A673 (cell line): ENCODE data around the gene NFATC2. TPM values are rescaled to one million over a fixed set of nuclear protein-coding genes. Genes with fewer than 3 reads are reported as not detected.

ENCODE experiments used
- BruUV-seq: library from RNA; stranded (reverse); fragments of 400-500 nt; replicated peaks from 2 replicates; lab custom pipeline; 2021; lab: Mats Ljungman, UMichigan
- CTCF ChIA-PET: fragments of 300-600 bp; sonication (Branson Sonifier 250); formaldehyde crosslinking; loops from one replicate; lab custom pipeline; 2022; ENCODE audit warnings: antibody characterized with exemption; lab: Charles Lee
- POLR2A ChIA-PET: fragments of 300-600 bp; sonication (Branson Sonifier 250); formaldehyde crosslinking; loops from one replicate; lab custom pipeline; 2022; ENCODE audit warnings: antibody characterized with exemption; ENCODE audit not compliant: low non-redundant PET; lab: Charles Lee
- DNase-seq: peaks from one replicate; pipeline ENCODE4 v3.0.0-alpha.2; 2015; ENCODE audit warnings: low spot score
- H3K27ac ChIP-seq: fragments of 200-600 bp; sonication (generic); 2 replicates; pipeline ENCODE4 v1.5.1; 2016; ENCODE audit warnings: mixed run types, low read depth, mild to moderate bottlenecking, mixed read lengths, antibody characterized with exemption, low read length; ENCODE audit not compliant: poor library complexity, severe bottlenecking
- H3K27me3 ChIP-seq: fragments of 200-600 bp; sonication (generic); replicated peaks from 2 replicates; pipeline ENCODE4 v1.6.1; 2017; ENCODE audit warnings: mixed run types, low read depth, mild to moderate bottlenecking, mixed read lengths, antibody characterized with exemption, low read length; ENCODE audit not compliant: insufficient read depth, poor library complexity
- H3K36me3 ChIP-seq: fragments of 200-600 bp; sonication (generic); 2 replicates; pipeline ENCODE4 v1.6.1; 2016; ENCODE audit warnings: mixed run types, mild to moderate bottlenecking, mixed read lengths, antibody characterized with exemption, low read length; ENCODE audit not compliant: insufficient read depth, poor library complexity, severe bottlenecking
- H3K4me1 ChIP-seq: fragments of 200-600 bp; sonication (generic); 2 replicates; pipeline ENCODE4 v1.6.1; 2017; ENCODE audit warnings: mixed run types, mild to moderate bottlenecking, mixed read lengths, antibody characterized with exemption, low read length; ENCODE audit not compliant: insufficient read depth, poor library complexity, severe bottlenecking
- H3K4me3 ChIP-seq: fragments of 200-600 bp; sonication (generic); 2 replicates; pipeline ENCODE4 v1.5.1; 2016; ENCODE audit warnings: low read depth, mixed run types, mild to moderate bottlenecking, mixed read lengths, low read length; ENCODE audit not compliant: poor library complexity, severe bottlenecking
- H3K9me3 ChIP-seq: fragments of 200-600 bp; sonication (generic); 2 replicates; pipeline ENCODE4 v1.6.1; 2016; ENCODE audit warnings: mixed run types, low read depth, mild to moderate bottlenecking, mixed read lengths, antibody characterized with exemption, low read length; ENCODE audit not compliant: poor library complexity, severe bottlenecking
- CTCF ChIP-seq: fragments of 300-800, 200-600 bp; sonication (generic); conservative IDR thresholded peaks from 2 replicates; pipeline ENCODE4 v1.5.1; 2017; ENCODE audit warnings: low read depth, mild to moderate bottlenecking, antibody characterized with exemption, low read length, moderate library complexity, mixed read lengths
- EZH2 ChIP-seq: fragments of 200-600 bp; sonication (generic); IDR thresholded peaks from 2 replicates; pipeline ENCODE4 v1.6.1; 2017; ENCODE audit warnings: borderline replicate concordance, low read depth, mild to moderate bottlenecking, mixed read lengths, antibody characterized with exemption, low read length; ENCODE audit not compliant: poor library complexity, severe bottlenecking
- intact Hi-C: fragments of 100-400 bp; cut with micrococcal nuclease; formaldehyde crosslinking; loops from one replicate; pipeline ENCODE4 v1.10.0; 2022; ENCODE audit not compliant: unreplicated experiment
- total RNA-seq: library from RNA; stranded (reverse); gene quantifications from 2 replicates; pipeline ENCODE4 v1.2.3, GENCODE V29; 2021

Gene NFATC2
- total RNA-seq, 1 experiment from 2014 or later = 0.64 TPM

- TF ChIP-seq CTCF = no peak
- TF ChIP-seq EZH2 = no peak
- DNase-seq = no peak
- H3K27ac ChIP-seq = no peak overlapping the region
- H3K4me1 ChIP-seq = no peaks in the 10 kb centered on the region
- BruUV-seq = no TSS peak
- H3K9me3 ChIP-seq = no peaks in the 10 kb centered on the region
- POLR2A ChIA-PET = no interaction called here
- no peak overlapping the region for H3K4me3 ChIP-seq
- no peaks in the 10 kb centered on the region for H3K36me3 ChIP-seq
- CTCF ChIA-PET = no interaction called here
- H3K27me3 ChIP-seq = no peaks in the 10 kb centered on the region
- intact Hi-C loops = no loop called here
Measured at GRCh38 chr20:51473771-51474170, 68.7 kb downstream of the NFATC2 start.

GRCh38 chr20:51473256-51473655, 69.3 kb downstream of the NFATC2 start:
- no TSS peak for BruUV-seq

GRCh38 chr20:51470907-51471411, 71.6 kb downstream of the NFATC2 start:
- Histone ChIP-seq H3K27me3 (no peaks in the 10 kb centered on the region), H3K4me3 (no peak overlapping the region), H3K9me3 (no peaks in the 10 kb centered on the region), H3K4me1 (no peaks in the 10 kb centered on the region), H3K27ac (no peak overlapping the region), H3K36me3 (no peaks in the 10 kb centered on the region)
- ChIA-PET CTCF (no interaction called here), POLR2A (no interaction called here)
- no TSS peak for BruUV-seq
- intact Hi-C loops = no loop called here
- TF ChIP-seq CTCF (no peak), EZH2 (no peak)
- DNase-seq = no peak

More at GRCh38 chr20:51473256-51473655, 69.3 kb downstream of the NFATC2 start:
- Histone ChIP-seq H3K9me3 (no peaks in the 10 kb centered on the region), H3K4me3 (no peak overlapping the region), H3K36me3 (no peaks in the 10 kb centered on the region), H3K4me1 (no peaks in the 10 kb centered on the region), H3K27ac (no peak overlapping the region), H3K27me3 (no peaks in the 10 kb centered on the region)
- intact Hi-C loops = no loop called here
- POLR2A ChIA-PET = no interaction called here
- TF ChIP-seq CTCF (no peak), EZH2 (no peak)
- no peak for DNase-seq
- CTCF ChIA-PET = interaction anchor here (0.6 kb wide), 1 partner anchor 38 kb away, joined by 9 read pairs; no protein-coding TSS in a partner anchor
